OCI-LY3 (cell line): ENCODE data around the gene LHPP.

Experiments
- H2AFZ ChIP-seq: fragments of 200-600, 300-600 bp; shearing (Covaris generic); 2 replicates; pipeline ENCODE4 v1.6.0; 2014; ENCODE audit warnings: antibody characterized with exemption, low read depth, low read length
- H3K27ac ChIP-seq: fragments of 200-600, 300-600 bp; sonication (generic); 2 replicates; pipeline ENCODE4 v1.5.1; 2014; ENCODE audit warnings: mild to moderate bottlenecking, low read length, moderate library complexity, mixed read lengths
- H3K27me3 ChIP-seq: fragments of 200-600, 300-600 bp; sonication (generic); 2 replicates; pipeline ENCODE4 v1.6.1; 2014; ENCODE audit warnings: low read depth, low read length, mixed read lengths
- H3K36me3 ChIP-seq: fragments of 200-600, 300-600 bp; sonication (generic); replicated peaks from 2 replicates; pipeline ENCODE3; 2014; ENCODE audit warnings: low read depth, low read length, mixed read lengths
- H3K4me1 ChIP-seq: fragments of 300-600, 200-600 bp; sonication (generic); 2 replicates; pipeline ENCODE4 v1.6.1; 2014; ENCODE audit warnings: low read length, mixed read lengths
- H3K4me2 ChIP-seq: fragments of 200-600, 300-600 bp; sonication (generic); 2 replicates; pipeline ENCODE4 v1.6.1; 2014; ENCODE audit warnings: low read length, mixed read lengths
- H3K4me3 ChIP-seq: fragments of 300-600, 200-600 bp; sonication (generic); 2 replicates; pipeline ENCODE4 v1.5.1; 2014; ENCODE audit warnings: antibody characterized with exemption, mild to moderate bottlenecking, low read length, moderate library complexity
- H3K79me2 ChIP-seq: fragments of 300-600, 200-600 bp; shearing (Covaris generic); 2 replicates; pipeline ENCODE4 v1.6.1; 2014; ENCODE audit warnings: mild to moderate bottlenecking, low read length, mixed read lengths
- H3K9ac ChIP-seq: fragments of 300-600, 200-600 bp; shearing (Covaris generic); 2 replicates; pipeline ENCODE4 v1.6.0; 2014; ENCODE audit warnings: mild to moderate bottlenecking, low read length, moderate library complexity
- H3K9me3 ChIP-seq: fragments of 200-600, 300-600 bp; shearing (Covaris generic); 2 replicates; pipeline ENCODE4 v1.6.1; 2014; ENCODE audit warnings: low read length, mixed read lengths; ENCODE audit not compliant: insufficient read depth
- H4K20me1 ChIP-seq: fragments of 200-600, 300-600 bp; sonication (generic); 2 replicates; pipeline ENCODE4 v1.6.1; 2016; ENCODE audit warnings: low read length, mixed read lengths; ENCODE audit not compliant: insufficient read depth
- EZH2phosphoT487 ChIP-seq: fragments of 200-600 bp; shearing (Covaris generic); IDR thresholded peaks from 2 replicates; pipeline ENCODE4 v1.6.1; 2018; ENCODE audit warnings: antibody characterized with exemption, mixed run types, low read depth
- TF ChIP-seq, protein P1 (sequence below): fragments of 200-600, 300-600 bp; sonication (generic); IDR thresholded peaks from 2 replicates; pipeline ENCODE4 v1.5.1; 2014; ENCODE audit warnings: antibody characterized with exemption, low read length, low read depth

The LHPP gene

GRCh38 chr10:124474514-124475070 lies 13.0 kb downstream of the LHPP start:
- Histone ChIP-seq H4K20me1 (no peaks in the 10 kb centered on the region), H3K9ac (no peak overlapping the region), H2AFZ (no peak overlapping the region), H3K4me2 (no peak overlapping the region), H3K79me2 (no peaks in the 10 kb centered on the region), H3K4me3 (no peak overlapping the region), H3K27ac (no peak overlapping the region), H3K9me3 (no peaks in the 10 kb centered on the region), H3K4me1 (no peaks in the 10 kb centered on the region), H3K27me3 (no peaks in the 10 kb centered on the region), H3K36me3 (no peaks in the 10 kb centered on the region)
- TF ChIP-seq EZH2phosphoT487 = no peak
- TF ChIP-seq, protein P1, sequence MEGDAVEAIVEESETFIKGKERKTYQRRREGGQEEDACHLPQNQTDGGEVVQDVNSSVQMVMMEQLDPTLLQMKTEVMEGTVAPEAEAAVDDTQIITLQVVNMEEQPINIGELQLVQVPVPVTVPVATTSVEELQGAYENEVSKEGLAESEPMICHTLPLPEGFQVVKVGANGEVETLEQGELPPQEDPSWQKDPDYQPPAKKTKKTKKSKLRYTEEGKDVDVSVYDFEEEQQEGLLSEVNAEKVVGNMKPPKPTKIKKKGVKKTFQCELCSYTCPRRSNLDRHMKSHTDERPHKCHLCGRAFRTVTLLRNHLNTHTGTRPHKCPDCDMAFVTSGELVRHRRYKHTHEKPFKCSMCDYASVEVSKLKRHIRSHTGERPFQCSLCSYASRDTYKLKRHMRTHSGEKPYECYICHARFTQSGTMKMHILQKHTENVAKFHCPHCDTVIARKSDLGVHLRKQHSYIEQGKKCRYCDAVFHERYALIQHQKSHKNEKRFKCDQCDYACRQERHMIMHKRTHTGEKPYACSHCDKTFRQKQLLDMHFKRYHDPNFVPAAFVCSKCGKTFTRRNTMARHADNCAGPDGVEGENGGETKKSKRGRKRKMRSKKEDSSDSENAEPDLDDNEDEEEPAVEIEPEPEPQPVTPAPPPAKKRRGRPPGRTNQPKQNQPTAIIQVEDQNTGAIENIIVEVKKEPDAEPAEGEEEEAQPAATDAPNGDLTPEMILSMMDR = no peak

DNA sequence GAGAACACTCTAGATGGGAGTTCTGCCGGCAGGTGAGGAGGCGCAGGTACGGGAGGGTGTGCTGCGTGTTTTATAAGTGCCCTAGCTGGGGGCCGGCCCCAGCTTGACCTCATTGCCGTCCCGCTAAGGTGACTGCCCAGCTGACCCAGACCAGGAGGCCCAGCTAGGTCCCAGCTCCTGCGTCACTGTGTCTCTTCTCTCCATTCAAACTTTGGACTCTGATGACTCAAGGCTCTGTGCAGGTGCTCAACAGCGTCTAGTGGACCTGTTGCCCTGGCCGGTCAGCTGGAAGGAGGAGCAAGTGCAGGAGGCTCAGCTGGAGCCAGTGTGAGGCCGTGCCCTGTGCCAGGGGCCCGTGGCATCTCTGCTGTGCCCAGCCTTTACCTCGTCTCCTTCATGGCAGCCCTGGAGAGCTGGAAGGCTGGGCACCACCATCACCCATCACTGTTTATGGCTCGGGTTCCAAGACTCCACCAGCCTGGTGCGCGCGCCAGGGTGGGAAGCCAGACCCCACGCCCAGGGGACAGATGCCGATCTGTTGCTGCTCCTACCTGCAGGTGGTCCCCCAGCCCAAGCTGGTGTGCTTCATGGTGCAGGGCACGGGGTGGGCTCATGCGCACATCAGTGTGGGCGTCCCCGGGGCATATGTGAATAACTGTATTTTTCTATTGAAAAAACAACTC lies 14.6 kb downstream of the LHPP start:
- Histone ChIP-seq H2AFZ (no peak overlapping the region), H3K4me1 (no peaks in the 10 kb centered on the region), H3K9ac (no peak overlapping the region), H3K4me3 (no peak overlapping the region), H3K79me2 (no peaks in the 10 kb centered on the region), H3K27me3 (no peaks in the 10 kb centered on the region), H3K9me3 (no peaks in the 10 kb centered on the region), H3K27ac (no peak overlapping the region), H3K4me2 (no peak overlapping the region), H4K20me1 (no peaks in the 10 kb centered on the region), H3K36me3 (no peaks in the 10 kb centered on the region)
- TF ChIP-seq EZH2phosphoT487 = no peak
- TF ChIP-seq, protein P1 = no peak

- Histone ChIP-seq H3K9me3 (no peaks in the 10 kb centered on the region), H4K20me1 (no peaks in the 10 kb centered on the region), H3K4me1 (no peaks in the 10 kb centered on the region), H2AFZ (no peak overlapping the region), H3K4me3 (no peak overlapping the region), H3K79me2 (no peaks in the 10 kb centered on the region), H3K4me2 (no peak overlapping the region), H3K27ac (no peak overlapping the region), H3K36me3 (no peaks in the 10 kb centered on the region), H3K9ac (no peak overlapping the region), H3K27me3 (no peaks in the 10 kb centered on the region)
- TF ChIP-seq, protein P1 = no peak
- TF ChIP-seq EZH2phosphoT487 = no peak
Measured at GRCh38 chr10:124477614-124478363, 16.2 kb downstream of the LHPP start.

GRCh38 chr10:124478515-124478914 lies 16.9 kb downstream of the LHPP start:
- no peak overlapping the region for H3K4me3 ChIP-seq
- no peaks in the 10 kb centered on the region for H3K4me1 ChIP-seq
- no peak overlapping the region for H3K27ac ChIP-seq
- TF ChIP-seq, protein P1 = no peak
- no peak for TF ChIP-seq EZH2phosphoT487
- no peak overlapping the region for H3K9ac ChIP-seq
- H3K9me3 ChIP-seq = no peaks in the 10 kb centered on the region
- no peak overlapping the region for H3K4me2 ChIP-seq
- no peaks in the 10 kb centered on the region for H3K27me3 ChIP-seq
- no peaks in the 10 kb centered on the region for H3K79me2 ChIP-seq
- no peak overlapping the region for H2AFZ ChIP-seq
- H3K36me3 ChIP-seq = no peaks in the 10 kb centered on the region
- no peaks in the 10 kb centered on the region for H4K20me1 ChIP-seq
